HepG2 (cell line): ENCODE data around the gene DNLZ. TPM values are rescaled to one million over a fixed set of nuclear protein-coding genes. Genes with fewer than 3 reads are reported as not detected.
A peak's percentile ranks its signal among the peaks of the same experiment; 100 is the strongest.

Source experiments
- BATF2 ChIP-seq: sonication (generic); formaldehyde crosslinking; IDR thresholded peaks from 2 replicates; pipeline ENCODE4 v1.8.0; 2022; ENCODE audit warnings: mild to moderate bottlenecking, missing genetic modification reagents, moderate library complexity
- BCL3 ChIP-seq: sonication (generic); formaldehyde crosslinking; IDR thresholded peaks from 2 replicates; pipeline ENCODE4 v1.5.1; 2020; ENCODE audit warnings: mild to moderate bottlenecking, missing genetic modification reagents, moderate library complexity
- BRD4 ChIP-seq: sonication (generic); formaldehyde crosslinking; IDR thresholded peaks from 2 replicates; pipeline ENCODE4 v1.4.0; 2020; ENCODE audit warnings: missing genetic modification reagents
- NFKB2 ChIP-seq: sonication (generic); formaldehyde crosslinking; IDR thresholded peaks from 2 replicates; pipeline ENCODE4 v1.4.0; 2020; ENCODE audit warnings: missing genetic modification reagents, borderline replicate concordance
- ZNF225 ChIP-seq: sonication (generic); formaldehyde crosslinking; IDR thresholded peaks from 2 replicates; pipeline ENCODE4 v1.4.0; 2020; ENCODE audit warnings: mild to moderate bottlenecking, missing genetic modification reagents
- ZNF34 ChIP-seq: sonication (generic); formaldehyde crosslinking; IDR thresholded peaks from 2 replicates; pipeline ENCODE4 v1.4.0; 2020; ENCODE audit warnings: mild to moderate bottlenecking, missing genetic modification reagents, borderline replicate concordance
- ZNF652 ChIP-seq: IDR thresholded peaks from 2 replicates; pipeline ENCODE4 v1.6.1; 2016; ENCODE audit warnings: low read depth, borderline replicate concordance
- ZNF737 ChIP-seq: sonication (generic); formaldehyde crosslinking; IDR thresholded peaks from 2 replicates; pipeline ENCODE4 v1.5.0; 2020; ENCODE audit warnings: missing genetic modification reagents, mild to moderate bottlenecking, borderline replicate concordance
- ZUFSP ChIP-seq: sonication (generic); formaldehyde crosslinking; IDR thresholded peaks from 2 replicates; pipeline ENCODE4 v1.9.0; 2021; ENCODE audit warnings: missing genetic modification reagents, mild to moderate bottlenecking, borderline replicate concordance
- polyA plus RNA-seq, 8 experiments: library from polyadenylated mRNA; depleted of rRNA in 3 of 8; stranded (reverse) in 7 of 8; unstranded in 1 of 8; fragments of >200 nt; fragmentation: Illumina TruSeq in 4 of 8; extraction: Trizol in 4 of 8; gene quantifications; 2 replicates each; pipeline versions ENCODE4 v1.2.1 to v1.2.3, GENCODE V29; 2011 to 2016; ENCODE audit warnings: low read depth in 4 of 8, missing spikeins in 1 of 8, mixed read lengths in 1 of 8; ENCODE audit not compliant: insufficient read depth in 1 of 8
- total RNA-seq, 5 experiments: library from RNA; depleted of rRNA; stranded (reverse); fragments of >200 nt; fragmentation: Illumina TruSeq; extraction: Trizol; gene quantifications; 2 replicates each; pipeline ENCODE4 v1.2.3, GENCODE V29; 2016; ENCODE audit warnings: low read depth in 1 of 5
- TF ChIP-seq, protein P1 (sequence below), 2 experiments: fragments of 450-650 bp in 1 of 2; sonication (generic) in 1 of 2; formaldehyde crosslinking in 1 of 2; IDR thresholded peaks; 2 replicates each; pipeline versions ENCODE4 v1.6.1 to v1.8.0; 2016 to 2022; ENCODE audit warnings: antibody characterized with exemption in 1 of 2, mild to moderate bottlenecking in 1 of 2, missing genetic modification reagents in 1 of 2
- TF ChIP-seq, protein P2 (sequence below): sonication (generic); formaldehyde crosslinking; IDR thresholded peaks from 2 replicates; pipeline ENCODE4 v1.9.0; 2021; ENCODE audit warnings: missing genetic modification reagents, mild to moderate bottlenecking, borderline replicate concordance
- TF ChIP-seq, protein P3 (sequence below): IDR thresholded peaks from 2 replicates; pipeline ENCODE4 v1.6.1; 2016; ENCODE audit warnings: mild to moderate bottlenecking, missing biosample characterization, missing genetic modification reagents

DNLZ gene
- total and polyA plus RNA-seq, 2 of the 13 experiments (the other 11 are each of a cell fraction or from before 2014, with no cell fraction given) = 3.4 to 8.0 TPM

DNA sequence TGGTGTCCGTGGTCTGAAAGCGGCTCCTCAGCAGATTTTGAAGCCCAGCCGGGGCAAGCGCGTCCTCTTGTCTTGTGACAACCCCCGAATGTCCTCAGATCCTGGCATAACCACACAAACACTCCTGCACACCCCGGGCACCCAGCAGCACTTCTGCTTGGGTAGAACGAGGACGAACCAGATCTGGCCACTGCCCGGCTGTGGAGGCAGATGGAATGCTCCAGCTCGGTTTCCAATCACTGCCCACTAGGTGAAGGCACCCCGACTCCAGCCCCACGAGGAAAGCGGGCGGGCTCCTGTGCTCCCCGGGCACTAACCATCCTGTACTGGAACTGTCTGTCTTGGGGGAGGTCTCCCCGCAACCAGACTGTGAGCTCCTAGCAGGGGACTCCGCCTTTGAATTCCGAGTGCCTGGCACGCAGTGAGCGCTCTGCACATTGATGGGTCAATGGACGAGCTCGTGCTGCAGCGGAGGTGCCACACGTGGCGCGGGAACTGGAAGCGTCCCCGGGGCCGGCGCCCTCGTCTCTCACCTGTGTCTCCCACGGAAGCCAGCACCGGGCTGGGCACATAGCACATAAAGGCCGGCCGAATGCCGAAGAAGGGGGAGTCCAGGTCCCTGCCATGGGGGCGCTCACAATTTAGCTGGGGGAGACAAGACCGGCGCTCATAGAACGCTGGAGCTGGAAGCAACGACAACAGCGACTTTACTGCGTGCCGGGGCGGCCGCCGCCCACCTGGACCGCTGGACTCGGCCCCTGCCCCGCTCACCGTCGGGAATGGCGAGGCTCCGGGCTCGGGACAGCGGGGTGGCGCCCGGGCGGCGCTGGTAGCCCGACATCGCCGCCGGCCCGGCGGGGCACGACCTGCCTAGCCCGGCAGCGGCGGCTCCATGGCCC lies 46.3 kb upstream of the DNLZ start (continued):
- TF ChIP-seq, protein P1, sequence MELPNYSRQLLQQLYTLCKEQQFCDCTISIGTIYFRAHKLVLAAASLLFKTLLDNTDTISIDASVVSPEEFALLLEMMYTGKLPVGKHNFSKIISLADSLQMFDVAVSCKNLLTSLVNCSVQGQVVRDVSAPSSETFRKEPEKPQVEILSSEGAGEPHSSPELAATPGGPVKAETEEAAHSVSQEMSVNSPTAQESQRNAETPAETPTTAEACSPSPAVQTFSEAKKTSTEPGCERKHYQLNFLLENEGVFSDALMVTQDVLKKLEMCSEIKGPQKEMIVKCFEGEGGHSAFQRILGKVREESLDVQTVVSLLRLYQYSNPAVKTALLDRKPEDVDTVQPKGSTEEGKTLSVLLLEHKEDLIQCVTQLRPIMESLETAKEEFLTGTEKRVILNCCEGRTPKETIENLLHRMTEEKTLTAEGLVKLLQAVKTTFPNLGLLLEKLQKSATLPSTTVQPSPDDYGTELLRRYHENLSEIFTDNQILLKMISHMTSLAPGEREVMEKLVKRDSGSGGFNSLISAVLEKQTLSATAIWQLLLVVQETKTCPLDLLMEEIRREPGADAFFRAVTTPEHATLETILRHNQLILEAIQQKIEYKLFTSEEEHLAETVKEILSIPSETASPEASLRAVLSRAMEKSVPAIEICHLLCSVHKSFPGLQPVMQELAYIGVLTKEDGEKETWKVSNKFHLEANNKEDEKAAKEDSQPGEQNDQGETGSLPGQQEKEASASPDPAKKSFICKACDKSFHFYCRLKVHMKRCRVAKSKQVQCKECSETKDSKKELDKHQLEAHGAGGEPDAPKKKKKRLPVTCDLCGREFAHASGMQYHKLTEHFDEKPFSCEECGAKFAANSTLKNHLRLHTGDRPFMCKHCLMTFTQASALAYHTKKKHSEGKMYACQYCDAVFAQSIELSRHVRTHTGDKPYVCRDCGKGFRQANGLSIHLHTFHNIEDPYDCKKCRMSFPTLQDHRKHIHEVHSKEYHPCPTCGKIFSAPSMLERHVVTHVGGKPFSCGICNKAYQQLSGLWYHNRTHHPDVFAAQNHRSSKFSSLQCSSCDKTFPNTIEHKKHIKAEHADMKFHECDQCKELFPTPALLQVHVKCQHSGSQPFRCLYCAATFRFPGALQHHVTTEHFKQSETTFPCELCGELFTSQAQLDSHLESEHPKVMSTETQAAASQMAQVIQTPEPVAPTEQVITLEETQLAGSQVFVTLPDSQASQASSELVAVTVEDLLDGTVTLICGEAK (IDR thresholded peaks at IDR 0.05) = no peak
- TF ChIP-seq, protein P1 (CRISPR knock-in tag; IDR thresholded peaks at IDR 0.05) = no peak
- TF ChIP-seq ZNF652 (no peak), ZNF34 (no peak), ZNF225 (CRISPR knock-in tag) (no peak; the same call in 1 of the 2 replicates), BCL3 (peak; percentile 48; the same call in 1 of the 2 replicates), NFKB2 (0 out of 2 replicates have a peak, but pooled peaks have one; percentile 47), ZUFSP (CRISPR knock-in tag) (no peak), BRD4 (no peak), BATF2 (CRISPR knock-in tag) (peak; percentile 60), ZNF737 (CRISPR knock-in tag) (peak; percentile 46; the same call in 1 of the 2 replicates)
- TF ChIP-seq, protein P2, sequence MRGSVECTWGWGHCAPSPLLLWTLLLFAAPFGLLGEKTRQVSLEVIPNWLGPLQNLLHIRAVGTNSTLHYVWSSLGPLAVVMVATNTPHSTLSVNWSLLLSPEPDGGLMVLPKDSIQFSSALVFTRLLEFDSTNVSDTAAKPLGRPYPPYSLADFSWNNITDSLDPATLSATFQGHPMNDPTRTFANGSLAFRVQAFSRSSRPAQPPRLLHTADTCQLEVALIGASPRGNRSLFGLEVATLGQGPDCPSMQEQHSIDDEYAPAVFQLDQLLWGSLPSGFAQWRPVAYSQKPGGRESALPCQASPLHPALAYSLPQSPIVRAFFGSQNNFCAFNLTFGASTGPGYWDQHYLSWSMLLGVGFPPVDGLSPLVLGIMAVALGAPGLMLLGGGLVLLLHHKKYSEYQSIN (CRISPR knock-in tag) = no peak
- TF ChIP-seq, protein P3, sequence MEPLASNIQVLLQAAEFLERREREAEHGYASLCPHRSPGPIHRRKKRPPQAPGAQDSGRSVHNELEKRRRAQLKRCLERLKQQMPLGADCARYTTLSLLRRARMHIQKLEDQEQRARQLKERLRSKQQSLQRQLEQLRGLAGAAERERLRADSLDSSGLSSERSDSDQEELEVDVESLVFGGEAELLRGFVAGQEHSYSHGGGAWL (CRISPR knock-in tag) = peak; percentile 62; the same call in 1 of the 2 replicates
